ENCODE measurements around the gene HES5.

HES5 gene

GRCh38 chr1:2486558-2486957 lies 43.5 kb downstream of the HES5 start:
- no peak for TF ChIP-seq CTCF (IDR thresholded peaks at IDR 0.05; ENCODE audit: low read depth, low read length)
- H3K4me3 ChIP-seq (ENCODE audit: low read depth, low read length), result no peak overlapping the region

- no peak for TF ChIP-seq CTCF (IDR thresholded peaks at IDR 0.05; ENCODE audit: low read depth, low read length)
- H3K4me3 ChIP-seq (ENCODE audit: low read depth, low read length), result no peak overlapping the region
Observed at GRCh38 chr1:2486041-2486440, 44.0 kb downstream of the HES5 start.

GRCh38 chr1:2483970-2484369 lies 46.1 kb downstream of the HES5 start:
- no peak overlapping the region for H3K4me3 ChIP-seq (ENCODE audit: low read depth, low read length)
- TF ChIP-seq CTCF (IDR thresholded peaks at IDR 0.05; ENCODE audit: low read depth, low read length), result no peak

GRCh38 chr1:2483026-2483425 lies 47.0 kb downstream of the HES5 start:
- H3K4me3 ChIP-seq (ENCODE audit: low read depth, low read length), result no peak overlapping the region
- no peak for TF ChIP-seq CTCF (IDR thresholded peaks at IDR 0.05; ENCODE audit: low read depth, low read length)

GRCh38 chr1:2482588-2482987 lies 47.5 kb downstream of the HES5 start:
- no peak overlapping the region for H3K4me3 ChIP-seq (ENCODE audit: low read depth, low read length)
- TF ChIP-seq CTCF (IDR thresholded peaks at IDR 0.05; ENCODE audit: low read depth, low read length), result no peak

GRCh38 chr1:2481885-2482284 lies 48.2 kb downstream of the HES5 start:
- TF ChIP-seq CTCF (IDR thresholded peaks at IDR 0.05; ENCODE audit: low read depth, low read length), result no peak
- no peak overlapping the region for H3K4me3 ChIP-seq (ENCODE audit: low read depth, low read length)

- no peak for TF ChIP-seq CTCF (IDR thresholded peaks at IDR 0.05; ENCODE audit: low read depth, low read length)
- H3K4me3 ChIP-seq (ENCODE audit: low read depth, low read length), result no peak overlapping the region
Observed at GRCh38 chr1:2480986-2481364, 49.1 kb downstream of the HES5 start.

All from WI38 (cell line).